Duodenal mucosa (tissue), 2 donors: ENCODE measurements around the gene NLGN4Y.

Experiments used
- H3K27ac ChIP-seq: one replicate; pipeline ENCODE4 v1.7.0; 2013; ENCODE audit warnings: low read depth, low read length
- H3K27me3 ChIP-seq, 2 donors: one replicate each; pipeline ENCODE4 v1.7.0; 2013; ENCODE audit warnings: low read length in 2 of 2, control low read depth in 1 of 2; ENCODE audit not compliant: insufficient read depth in 2 of 2, control insufficient read depth in 1 of 2
- H3K36me3 ChIP-seq, 2 donors: one replicate each; pipeline ENCODE4 v1.7.0; 2013; ENCODE audit warnings: low read length in 2 of 2, control low read depth in 1 of 2; ENCODE audit not compliant: insufficient read depth in 2 of 2, control insufficient read depth in 1 of 2
- H3K4me1 ChIP-seq, 2 donors: one replicate each; pipeline ENCODE4 v1.7.0; 2013; ENCODE audit warnings: low read length in 2 of 2, control low read depth in 1 of 2; ENCODE audit not compliant: insufficient read depth in 2 of 2, control insufficient read depth in 1 of 2
- H3K4me3 ChIP-seq, 2 donors: one replicate each; pipeline ENCODE4 v1.7.0; 2013; ENCODE audit warnings: low read length in 2 of 2, low read depth in 1 of 2
- H3K9ac ChIP-seq, 2 donors: one replicate each; pipeline ENCODE4 v1.7.0; 2013; ENCODE audit warnings: low read length in 2 of 2, low read depth in 1 of 2
- H3K9me3 ChIP-seq, 2 donors: one replicate each; pipeline ENCODE4 v1.7.0; 2013; ENCODE audit warnings: low read length in 2 of 2, control low read depth in 1 of 2; ENCODE audit not compliant: control insufficient read depth in 1 of 2

The NLGN4Y gene

DNA sequence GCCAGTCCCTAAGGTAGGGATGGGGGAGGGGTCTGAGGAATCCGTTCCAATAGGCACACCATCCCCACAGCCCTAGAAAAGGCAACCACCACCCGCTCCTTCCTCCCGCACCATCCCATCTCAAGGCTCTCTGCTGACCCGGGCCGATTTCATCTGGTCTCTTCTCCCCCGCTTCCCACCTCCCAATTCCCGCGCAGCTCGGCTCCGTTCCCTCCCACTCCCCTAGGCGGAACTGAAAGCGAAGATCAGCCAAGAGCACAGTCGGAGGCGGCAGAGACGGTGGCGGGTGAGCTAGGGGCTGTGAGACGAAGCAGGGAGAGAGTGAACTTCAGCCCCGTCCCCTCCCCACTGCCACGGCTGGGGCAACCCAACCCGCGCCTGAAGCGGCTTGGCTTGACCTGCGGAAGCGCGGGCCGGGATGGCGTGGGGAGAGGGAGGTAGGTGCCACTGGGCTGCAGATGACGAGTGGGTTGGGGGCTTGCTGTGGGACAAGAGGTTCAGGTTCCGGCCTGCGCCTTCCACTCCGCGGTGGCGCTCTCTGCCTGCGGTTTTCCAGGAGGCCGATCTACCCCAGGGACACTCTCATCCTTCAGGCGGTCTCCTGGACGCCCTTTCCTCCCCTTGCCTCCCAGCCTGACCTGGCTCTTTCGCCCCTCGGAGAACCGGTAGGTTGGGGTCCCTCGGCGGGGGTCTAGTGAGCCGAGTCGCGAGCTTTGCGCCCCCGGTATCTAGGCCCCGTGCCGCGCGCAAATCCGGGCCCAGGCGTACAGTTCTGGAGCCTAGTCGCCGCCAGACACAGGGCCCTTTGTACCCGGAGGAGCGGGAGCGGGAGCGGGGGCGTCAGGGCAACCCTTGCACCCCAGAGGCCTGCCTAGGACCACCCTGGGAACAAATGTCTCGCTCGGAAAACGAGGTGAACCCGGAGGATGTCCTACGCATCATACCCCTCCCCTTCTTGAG is at the start of gene NLGN4Y:
TSS of gene NLGN4Y (plus strand) at position 258 of the 960 bp plus-strand sequence. CDS start 97,591 bp downstream, outside the sequence.
- Histone ChIP-seq H3K36me3 (no peaks in the 10 kb centered on the region), H3K27me3 (peaks cover 0 to 7% of the 10 kb centered on the region in 2 donors), H3K4me3 (peak within 1 kb of the TSS; percentile 71 to 73), H3K27ac (peak within 1 kb of the TSS; percentile 10), H3K9me3 (no peaks in the 10 kb centered on the region), H3K9ac (peak within 1 kb of the TSS; percentile 48 to 54), H3K4me1 (no peaks in the 10 kb centered on the region)

DNA sequence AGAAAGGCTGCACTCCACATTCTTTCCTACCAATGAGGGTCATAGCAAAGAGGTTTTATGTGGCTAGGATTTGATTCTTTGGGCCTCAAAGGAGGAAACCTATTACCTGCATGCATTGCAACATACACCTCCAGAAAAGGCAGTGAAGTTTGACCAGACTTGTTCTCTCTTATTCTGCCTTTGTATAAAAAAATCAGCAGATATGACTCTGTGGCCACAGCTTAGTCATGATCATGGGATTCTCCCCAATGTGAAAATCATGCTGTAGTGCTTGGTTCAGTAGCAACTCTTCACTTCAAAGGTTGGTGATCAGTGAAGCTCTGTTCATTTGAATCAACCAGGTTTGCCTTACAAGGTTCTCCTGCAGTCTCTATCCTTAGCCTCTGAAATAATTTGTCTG is 38.4 kb upstream of the NLGN4Y start:
- Histone ChIP-seq H3K4me3 (no peak overlapping the region), H3K9me3 (no peaks in the 10 kb centered on the region), H3K9ac (no peak overlapping the region), H3K4me1 (no peaks in the 10 kb centered on the region), H3K27ac (no peak overlapping the region), H3K27me3 (no peaks in the 10 kb centered on the region), H3K36me3 (no peaks in the 10 kb centered on the region)

DNA sequence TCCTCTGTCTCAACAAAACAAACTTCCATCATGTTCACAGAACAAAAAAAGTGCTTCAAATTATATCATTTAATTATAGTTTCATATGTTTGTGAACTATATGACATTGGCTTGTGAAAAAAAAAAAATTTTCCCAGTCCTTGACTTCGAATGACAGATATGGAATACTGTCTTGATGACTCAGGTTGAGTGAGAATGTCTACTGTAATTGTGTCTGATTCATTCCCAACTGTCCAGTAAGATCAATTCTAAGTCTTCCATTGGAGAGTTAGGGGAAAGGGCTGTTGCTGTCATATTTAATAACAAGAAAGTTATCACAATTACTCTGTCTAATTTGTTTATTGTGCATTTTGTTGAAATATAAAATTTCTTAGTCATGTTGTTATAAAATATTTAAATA is 34.1 kb upstream of the NLGN4Y start:
- Histone ChIP-seq H3K27ac (no peak overlapping the region), H3K9ac (no peak overlapping the region), H3K9me3 (no peaks in the 10 kb centered on the region), H3K4me1 (no peaks in the 10 kb centered on the region), H3K4me3 (no peak overlapping the region), H3K27me3 (no peaks in the 10 kb centered on the region), H3K36me3 (no peaks in the 10 kb centered on the region)

DNA sequence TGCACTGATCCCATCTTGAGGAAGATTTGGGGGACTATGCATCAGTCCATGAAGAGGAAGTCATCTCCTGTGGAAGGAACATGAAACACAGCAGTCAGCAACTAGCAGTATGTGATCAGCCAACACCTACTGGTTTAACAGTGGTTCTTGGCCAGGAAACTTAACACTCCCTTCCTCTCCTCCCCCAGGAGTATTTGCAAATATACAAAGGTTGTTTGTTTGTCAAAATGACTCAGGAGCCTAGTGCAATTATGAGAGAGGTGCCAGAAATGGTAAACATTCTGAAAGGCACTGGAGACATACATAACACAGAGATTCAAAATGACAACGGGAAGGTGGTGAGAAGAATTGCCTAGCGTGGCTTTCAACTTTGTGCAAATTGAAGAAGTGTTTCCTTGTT is 26.3 kb upstream of the NLGN4Y start:
- Histone ChIP-seq H3K27me3 (no peaks in the 10 kb centered on the region), H3K4me1 (no peaks in the 10 kb centered on the region), H3K9me3 (no peaks in the 10 kb centered on the region), H3K9ac (no peak overlapping the region), H3K27ac (no peak overlapping the region), H3K4me3 (no peak overlapping the region), H3K36me3 (no peaks in the 10 kb centered on the region)

DNA sequence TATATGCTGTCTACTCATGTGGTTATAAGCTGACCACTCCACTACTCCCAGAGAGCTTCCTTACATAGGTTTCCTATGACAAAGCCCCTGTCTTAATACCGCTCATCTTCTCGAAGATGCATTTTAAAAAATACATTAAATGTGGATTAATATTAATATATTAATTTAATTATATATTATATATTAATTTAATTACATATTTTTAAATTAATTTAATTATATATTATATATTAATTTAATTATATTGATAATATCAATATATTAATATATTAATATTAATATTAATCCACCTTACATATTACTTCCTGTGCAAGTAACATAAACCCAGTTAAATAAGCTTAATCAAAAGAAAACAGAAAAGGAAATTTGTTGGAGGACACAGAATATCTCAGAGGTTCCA is 19.7 kb upstream of the NLGN4Y start:
- Histone ChIP-seq H3K27me3 (no peaks in the 10 kb centered on the region), H3K9me3 (no peaks in the 10 kb centered on the region), H3K4me3 (no peak overlapping the region), H3K36me3 (no peaks in the 10 kb centered on the region), H3K9ac (no peak overlapping the region), H3K27ac (no peak overlapping the region), H3K4me1 (no peaks in the 10 kb centered on the region)

DNA sequence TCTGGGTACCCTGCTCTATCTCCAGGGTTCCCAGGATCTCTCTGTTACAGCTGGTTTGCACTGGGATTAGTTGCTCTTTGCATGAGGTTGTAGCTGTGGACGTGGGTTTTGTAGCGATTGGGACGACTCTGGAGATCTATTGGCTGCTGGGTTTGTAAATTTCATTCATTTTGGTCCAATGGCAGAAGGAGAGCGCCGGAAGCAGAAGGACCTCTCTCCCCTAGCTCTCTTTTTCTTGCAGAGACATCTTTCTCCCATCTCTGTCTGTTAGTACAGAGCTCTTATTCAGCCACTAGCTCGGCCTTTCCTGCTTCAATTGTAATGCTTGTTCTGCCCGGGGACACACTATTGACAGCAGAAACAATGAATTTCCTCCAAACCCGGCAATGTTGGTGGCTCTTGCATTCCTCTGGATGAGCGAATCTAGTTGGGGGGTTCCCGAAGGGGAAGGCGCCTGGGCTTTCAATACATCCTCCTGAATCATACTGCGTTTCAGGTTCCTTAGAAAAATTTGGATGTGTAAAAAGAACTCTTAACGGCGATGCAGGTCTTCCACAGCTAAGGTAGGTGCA is 1.9 kb upstream of the NLGN4Y start:
- Histone ChIP-seq H3K9ac (no peak overlapping the region), H3K27me3 (peaks cover 0 to 7% of the 10 kb centered on the region in 2 donors), H3K4me3 (no peak overlapping the region), H3K27ac (no peak overlapping the region), H3K9me3 (no peaks in the 10 kb centered on the region), H3K36me3 (no peaks in the 10 kb centered on the region), H3K4me1 (no peaks in the 10 kb centered on the region)

DNA sequence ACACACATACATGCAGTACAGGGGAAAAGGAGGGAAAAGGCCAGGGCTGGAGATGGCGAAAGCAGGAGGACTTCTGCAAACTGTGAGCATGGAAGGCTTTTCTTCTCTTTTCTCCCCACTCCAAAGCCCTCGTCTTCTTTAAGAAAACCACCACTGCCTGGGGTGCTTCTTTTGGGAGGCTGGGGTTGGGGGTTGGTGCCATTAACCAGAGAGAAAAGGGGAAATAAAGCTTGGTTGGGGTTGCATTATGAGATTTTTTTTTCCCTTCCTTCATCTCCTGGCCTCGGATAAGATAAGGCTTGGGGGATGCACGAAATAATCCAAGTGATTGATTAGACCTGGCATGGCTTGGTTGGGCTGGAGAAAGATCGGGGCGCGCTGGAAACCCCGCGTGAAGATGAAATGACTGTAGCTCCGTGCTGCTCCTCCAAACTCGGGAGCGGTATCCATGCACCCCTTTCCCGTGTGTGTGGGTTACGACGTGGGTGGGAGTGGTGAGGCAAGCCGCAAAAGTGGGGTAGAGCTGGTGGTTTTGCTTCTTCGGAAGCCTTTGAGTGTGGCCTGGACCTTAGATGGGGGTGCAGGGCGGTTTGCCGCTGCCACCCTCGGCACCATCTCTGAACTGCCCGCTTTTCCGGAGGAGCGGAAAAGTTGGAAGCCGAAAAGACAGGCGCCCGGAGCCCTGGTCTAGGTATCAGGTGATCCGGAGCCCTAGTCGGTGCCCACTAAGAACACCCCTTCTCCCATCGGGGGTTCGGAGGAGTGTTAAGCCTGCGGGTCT is 648 bp upstream of the NLGN4Y start:
- H3K4me1 ChIP-seq, result no peaks in the 10 kb centered on the region
- H3K27me3 ChIP-seq, result peaks cover 0 to 7% of the 10 kb centered on the region in 2 donors
- peak overlapping the region; percentile 71 to 73 for H3K4me3 ChIP-seq
- H3K36me3 ChIP-seq, result no peaks in the 10 kb centered on the region
- no peaks in the 10 kb centered on the region for H3K9me3 ChIP-seq
- no peak overlapping the region for H3K27ac ChIP-seq
- H3K9ac ChIP-seq, result peak overlapping the region in 1 of 2 donors; percentile 48

DNA sequence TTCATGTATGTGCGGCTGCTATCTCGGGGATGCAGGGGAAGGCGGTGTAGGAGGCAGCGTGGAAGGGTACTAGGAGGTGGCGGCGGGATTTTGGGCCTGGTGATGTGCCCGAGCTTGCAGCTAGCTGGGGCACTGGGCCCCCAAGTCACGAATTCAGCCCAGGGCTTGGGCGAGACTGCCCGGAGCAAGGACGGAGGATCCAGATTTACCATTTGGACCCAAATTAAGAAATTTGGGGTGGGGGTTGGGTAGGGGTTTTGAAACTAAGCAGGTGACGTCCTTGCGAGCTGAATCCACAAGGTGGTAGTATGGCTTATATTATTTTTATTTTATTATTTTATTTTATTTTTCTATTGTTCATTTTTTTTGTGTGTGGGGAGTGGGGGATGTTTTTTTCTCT is 986 bp downstream of the NLGN4Y start:
- Histone ChIP-seq H3K27me3 (peaks cover 0 to 7% of the 10 kb centered on the region in 2 donors), H3K9ac (no peak overlapping the region), H3K36me3 (no peaks in the 10 kb centered on the region), H3K4me3 (peak overlapping the region; percentile 71 to 73), H3K9me3 (no peaks in the 10 kb centered on the region), H3K4me1 (no peaks in the 10 kb centered on the region), H3K27ac (no peak overlapping the region)

DNA sequence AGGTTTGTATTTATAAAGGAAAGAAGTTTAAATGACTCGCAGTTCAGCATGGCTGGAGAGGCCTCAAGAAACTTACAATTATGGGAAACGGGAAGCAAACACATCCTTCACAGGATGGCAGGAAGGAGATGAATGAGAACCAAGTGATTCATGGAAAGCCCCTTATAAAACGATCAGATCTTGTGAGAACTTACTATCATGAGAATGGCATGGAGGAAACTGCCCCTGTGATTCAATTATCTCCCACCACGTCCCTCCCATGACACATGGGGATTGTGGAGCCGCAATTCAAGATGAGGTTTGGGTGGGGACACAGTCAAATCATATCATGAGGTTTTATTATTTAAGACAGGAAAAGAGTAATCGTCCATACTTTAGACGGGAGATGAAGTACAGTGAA is 4.0 kb downstream of the NLGN4Y start:
- Histone ChIP-seq H3K27me3 (peaks cover 0 to 3% of the 10 kb centered on the region in 2 donors), H3K9me3 (no peaks in the 10 kb centered on the region), H3K36me3 (no peaks in the 10 kb centered on the region), H3K27ac (no peak overlapping the region), H3K4me1 (no peaks in the 10 kb centered on the region), H3K4me3 (no peak overlapping the region), H3K9ac (no peak overlapping the region)

DNA sequence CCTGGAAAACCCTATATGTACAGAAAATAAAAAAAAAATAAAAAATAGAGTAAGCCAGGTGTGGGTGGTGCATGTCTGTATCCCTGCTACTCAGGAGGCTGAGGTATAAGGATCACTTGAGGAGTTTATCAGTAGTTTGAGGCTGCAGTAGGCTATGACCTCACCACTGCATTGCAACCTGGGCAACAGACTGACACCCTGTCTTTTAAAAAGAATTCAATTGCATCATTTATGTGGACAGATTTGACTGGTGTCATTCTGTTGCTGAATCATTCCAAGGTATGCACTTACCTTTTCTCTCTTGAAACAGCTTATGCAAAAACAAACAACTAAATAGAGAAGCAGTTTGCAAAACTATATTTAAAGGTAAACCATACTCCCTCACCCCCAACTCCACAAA is 12.4 kb downstream of the NLGN4Y start:
- H3K36me3 ChIP-seq, result no peaks in the 10 kb centered on the region
- H3K27me3 ChIP-seq, result no peaks in the 10 kb centered on the region
- H3K9me3 ChIP-seq, result no peaks in the 10 kb centered on the region
- H3K27ac ChIP-seq, result no peak overlapping the region
- H3K4me3 ChIP-seq, result no peak overlapping the region
- H3K4me1 ChIP-seq, result no peaks in the 10 kb centered on the region
- H3K9ac ChIP-seq, result no peak overlapping the region
